Fibroblast of skin of abdomen (primary cell): Measurements from ENCODE around the gene GMDS.

ENCODE experiments used
- DNase-seq: peaks from one replicate; pipeline ENCODE4 v3.0.0-alpha.2; 2013

Gene GMDS

DNA sequence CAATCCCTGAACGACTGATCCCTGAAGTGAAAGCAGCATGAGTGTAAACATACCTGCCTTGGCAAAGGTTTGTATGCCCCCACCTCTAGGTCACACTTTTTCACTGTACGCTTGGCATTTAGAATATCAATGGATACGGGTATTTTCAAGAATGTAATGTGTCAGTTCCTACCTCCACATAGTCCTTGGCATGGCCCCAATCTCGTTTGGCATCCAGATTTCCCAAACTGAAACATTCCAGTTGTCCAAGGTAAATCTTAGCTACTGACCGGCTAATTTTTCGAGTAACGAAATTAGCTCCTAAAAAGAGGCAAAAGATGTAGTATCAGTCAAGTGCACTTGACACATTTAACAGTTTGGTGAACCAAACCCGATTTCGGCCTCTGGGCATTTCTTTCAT lies 315.5 kb downstream of the GMDS start:
- DNase-seq, result no peak

DNA sequence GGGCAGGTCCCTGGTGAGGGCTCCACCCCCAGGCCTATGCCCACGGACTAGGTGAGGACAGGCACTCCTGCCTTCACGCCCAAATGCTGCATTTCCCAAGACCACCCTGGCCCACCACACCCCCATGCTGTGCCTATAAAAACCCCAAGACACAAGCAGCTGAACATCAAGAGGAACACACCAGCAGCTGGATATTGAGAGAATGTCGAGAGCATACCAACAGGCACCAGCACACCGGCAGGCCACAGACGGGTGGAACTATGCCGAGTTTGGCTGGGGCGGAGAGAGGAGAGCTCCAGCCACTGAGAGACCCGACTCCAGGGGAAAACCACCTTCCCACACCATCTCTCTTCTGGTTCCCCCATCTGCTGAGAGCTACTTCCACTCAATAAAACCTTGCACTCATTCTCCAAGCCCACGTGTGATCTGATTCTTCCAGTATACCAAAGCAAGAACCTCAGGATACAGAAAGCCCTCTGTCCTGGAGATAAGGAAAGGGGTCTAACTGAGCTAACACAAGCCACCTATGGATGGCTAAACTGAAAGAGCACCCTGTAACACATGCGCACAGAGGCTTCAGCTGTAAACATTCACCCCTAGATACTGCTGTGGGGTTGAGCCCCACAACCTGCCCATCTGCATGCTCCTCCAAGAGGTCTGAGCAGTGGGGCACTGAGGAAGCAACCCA lies 319.5 kb downstream of the GMDS start:
- no peak for DNase-seq

DNA sequence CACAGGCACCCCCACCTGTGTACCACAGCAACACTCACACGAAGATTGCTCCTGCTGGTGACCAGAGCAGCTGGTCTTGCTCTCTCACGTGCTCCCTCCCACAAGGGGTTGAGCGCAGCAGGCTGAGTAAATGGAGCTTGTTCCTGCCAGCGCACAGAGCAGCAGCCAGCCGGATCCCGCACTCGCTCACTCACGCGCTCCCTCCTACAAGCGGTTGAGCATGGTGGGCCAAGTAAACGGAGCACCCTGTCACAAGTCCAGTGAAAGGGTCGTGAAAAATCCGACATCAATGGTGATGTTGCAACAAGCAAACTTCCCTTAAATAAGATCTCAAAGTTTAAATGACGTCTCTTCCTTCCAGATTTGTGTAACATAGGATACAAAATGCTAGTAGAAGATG lies 322.0 kb downstream of the GMDS start:
- no peak for DNase-seq

DNA sequence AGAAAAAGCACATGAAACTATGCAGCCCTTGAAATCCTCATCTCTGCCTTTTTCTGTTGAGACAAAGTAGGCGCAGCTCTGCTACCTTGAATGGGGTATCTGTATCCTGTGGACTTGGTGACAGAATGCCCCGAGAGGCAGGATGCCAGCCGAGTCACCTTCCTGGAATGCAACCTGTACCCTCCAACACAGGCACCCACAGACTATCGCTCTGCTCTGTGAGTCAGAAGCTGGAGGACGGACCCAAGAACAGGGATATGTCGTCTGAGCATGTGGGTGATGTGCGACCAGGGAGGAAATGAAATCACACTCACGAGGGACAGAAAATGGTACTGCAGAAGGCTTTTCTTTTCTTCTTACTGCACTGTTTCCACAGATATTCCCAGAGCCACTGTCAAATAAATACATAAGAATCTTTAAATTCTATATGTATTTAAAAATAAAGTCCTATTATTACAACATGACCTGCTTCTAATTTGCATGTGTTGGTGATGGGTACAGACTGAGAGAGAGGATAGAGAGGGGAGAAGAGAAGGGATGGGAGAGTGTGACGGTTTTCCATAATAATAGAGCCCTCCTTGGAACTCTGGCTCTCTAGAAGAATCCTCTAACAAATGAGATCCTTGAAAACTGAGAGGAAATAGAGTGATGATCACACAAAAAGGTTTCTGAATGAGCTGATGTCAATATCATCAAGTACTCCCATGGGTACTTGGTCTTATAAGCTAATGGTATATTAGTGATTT lies 327.6 kb downstream of the GMDS start:
- DNase-seq, result peak; percentile 74

DNA sequence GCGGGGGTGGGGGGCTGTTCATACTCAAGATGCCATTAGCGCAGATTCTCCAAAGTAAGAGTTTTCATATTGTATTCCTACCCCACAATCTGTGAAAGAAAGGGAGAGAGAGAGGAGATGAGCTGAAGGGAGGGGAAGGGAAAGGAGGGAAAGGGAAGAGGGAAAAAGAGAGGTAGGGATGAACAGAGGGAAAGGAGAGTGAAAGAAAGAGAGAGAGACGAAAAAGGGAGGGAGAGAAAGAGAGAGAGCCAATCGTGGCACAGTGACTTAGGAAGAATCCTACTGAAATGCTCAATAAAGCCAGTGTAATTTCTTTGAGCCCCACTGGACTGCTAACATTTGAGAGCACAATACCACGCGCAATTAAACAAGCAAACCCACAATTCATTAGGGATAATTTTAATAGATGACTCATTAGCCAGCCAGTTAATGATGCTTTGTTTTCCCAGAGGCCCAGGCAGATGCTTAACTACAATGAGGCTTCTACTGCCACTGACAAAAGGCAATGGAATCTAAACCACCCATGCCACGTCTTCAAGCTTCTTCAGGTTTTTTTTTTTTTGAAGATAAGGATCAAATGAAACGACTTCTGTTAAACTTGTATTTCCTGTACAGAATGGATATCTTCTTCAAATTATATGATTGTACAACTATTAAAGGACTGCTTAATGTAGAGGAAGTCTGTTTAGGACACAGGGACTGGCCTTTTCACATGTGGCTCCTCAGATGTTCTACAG lies 328.9 kb downstream of the GMDS start:
- peak; percentile 88 for DNase-seq

GRCh38 chr6:1915226-1915625 lies 330.2 kb downstream of the GMDS start:
- DNase-seq, result no peak

DNA sequence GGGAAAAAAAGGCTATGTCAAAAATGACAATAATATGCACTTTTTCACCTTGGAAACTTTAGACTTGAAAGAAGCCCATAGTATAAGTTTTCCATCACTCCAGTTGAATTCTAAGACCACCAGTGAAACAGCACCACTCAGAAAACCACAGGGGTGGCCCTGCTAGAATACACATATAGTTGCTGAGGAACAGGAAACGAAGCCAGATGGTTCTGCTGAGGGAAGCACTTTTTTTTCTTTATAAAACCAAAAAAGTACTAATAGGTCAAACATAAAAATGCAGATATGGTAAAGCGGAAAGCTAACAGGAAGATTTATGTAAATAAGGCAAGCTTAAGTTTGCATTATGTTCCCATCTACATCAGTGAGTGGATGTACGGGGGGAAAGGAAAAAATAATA lies 331.8 kb downstream of the GMDS start:
- DNase-seq, result no peak

DNA sequence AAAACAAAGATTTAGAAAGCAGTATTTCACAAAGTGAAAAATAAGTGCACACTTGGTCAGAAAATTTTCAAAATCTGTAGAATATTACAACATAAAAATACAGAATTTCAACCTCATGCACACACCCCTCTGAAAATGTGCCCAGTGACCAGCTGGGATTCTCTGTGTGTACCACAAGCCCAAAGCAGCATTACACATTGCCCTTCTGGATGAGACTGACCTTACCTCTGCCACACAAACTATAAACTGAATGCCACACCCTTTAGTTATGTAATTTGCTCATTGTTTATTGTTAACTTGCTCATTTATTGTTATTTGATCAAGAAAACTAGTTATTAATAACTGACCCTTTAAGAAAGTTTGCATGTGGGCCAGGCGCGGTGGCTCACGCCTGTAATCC lies 332.7 kb downstream of the GMDS start:
- no peak for DNase-seq

DNA sequence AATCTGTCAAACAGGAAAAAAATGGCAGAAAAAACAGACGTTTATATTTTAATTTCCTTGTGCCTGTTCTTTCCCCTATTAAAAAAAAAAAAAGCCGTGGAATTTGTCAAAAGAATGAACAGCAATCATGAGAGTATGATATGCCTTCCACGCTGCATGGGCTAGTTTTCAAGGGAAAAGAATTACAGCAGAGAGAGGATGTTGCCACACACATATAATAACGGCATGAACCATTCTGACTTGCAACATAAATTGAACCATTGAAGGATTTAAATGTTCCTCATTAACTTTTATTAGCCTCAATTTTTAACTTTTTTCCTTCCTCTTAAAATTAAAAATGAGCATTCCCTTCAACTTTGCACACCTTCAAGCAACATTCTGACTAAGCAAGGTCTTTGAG lies 333.9 kb downstream of the GMDS start:
- peak; percentile 22 for DNase-seq

- DNase-seq, result no peak
Observed at GRCh38 chr6:1910621-1911407, 334.6 kb downstream of the GMDS start.

- no peak for DNase-seq
Observed at GRCh38 chr6:1908784-1909183, 336.6 kb downstream of the GMDS start.

DNA sequence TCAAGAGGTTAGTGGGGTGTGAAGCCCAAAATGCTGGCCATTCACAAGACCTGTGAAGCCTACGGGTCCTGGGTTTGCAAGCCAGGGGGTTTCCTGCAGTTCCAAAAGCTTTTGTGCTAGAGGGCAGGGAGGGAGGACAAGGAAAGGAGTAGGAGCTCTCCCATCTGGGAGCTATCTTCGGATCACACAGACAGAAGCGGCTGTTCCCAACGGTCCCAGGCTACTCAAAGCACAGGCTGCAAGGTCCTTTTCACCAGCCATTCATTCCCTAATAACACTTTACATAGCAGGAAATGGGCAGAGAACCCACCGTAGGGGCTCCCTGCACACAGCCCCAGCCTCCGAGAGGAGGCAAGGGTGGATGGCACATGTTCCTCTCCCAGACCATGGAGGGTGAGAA lies 338.8 kb downstream of the GMDS start:
- DNase-seq, result no peak

- no peak for DNase-seq
Observed at GRCh38 chr6:1906014-1906413, 339.4 kb downstream of the GMDS start.

- no peak for DNase-seq
Observed at GRCh38 chr6:1904898-1905297, 340.5 kb downstream of the GMDS start.

- no peak for DNase-seq
Observed at GRCh38 chr6:1904466-1904799, 341.0 kb downstream of the GMDS start.

DNA sequence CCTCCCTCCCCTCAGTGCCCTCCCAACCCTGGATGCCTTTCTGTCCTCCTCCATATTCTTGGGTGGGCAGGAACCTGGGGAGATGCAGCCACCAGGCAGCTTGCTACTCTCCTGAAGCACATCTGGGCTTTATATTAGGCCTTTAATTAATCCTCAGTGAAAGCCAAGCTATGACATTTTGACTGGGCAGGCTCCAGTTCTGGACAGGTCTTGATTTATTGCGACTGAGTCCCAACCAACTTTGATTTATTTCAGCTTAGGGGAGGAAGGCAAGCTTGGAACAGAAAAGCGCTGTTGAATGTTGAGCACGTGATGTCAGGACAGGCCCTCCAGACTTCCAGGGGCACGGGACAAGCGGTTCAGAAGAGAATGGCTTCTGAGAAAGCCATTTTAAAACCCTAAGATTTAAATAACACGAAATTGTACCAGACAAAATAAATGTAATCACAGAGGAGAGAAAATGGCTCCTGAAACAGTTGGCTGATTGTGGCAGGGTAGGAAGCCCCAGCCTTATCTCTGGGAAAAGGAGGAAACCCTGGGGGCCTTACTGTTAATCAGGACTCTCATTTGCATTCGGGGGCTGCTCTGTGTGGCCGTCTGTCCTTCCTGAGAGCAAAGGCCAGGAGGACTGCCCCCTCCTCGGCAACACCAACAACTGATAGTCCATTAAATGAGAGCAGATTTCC lies 341.5 kb downstream of the GMDS start:
- peak; percentile 22 for DNase-seq

- peak; percentile 24 for DNase-seq
Observed at GRCh38 chr6:1901556-1901955, 343.8 kb downstream of the GMDS start.

- no peak for DNase-seq
Observed at GRCh38 chr6:1896897-1897296, 348.5 kb downstream of the GMDS start.

- no peak for DNase-seq
Observed at GRCh38 chr6:1895721-1896120, 349.7 kb downstream of the GMDS start.

GRCh38 chr6:1894954-1895353 lies 350.5 kb downstream of the GMDS start:
- no peak for DNase-seq

- no peak for DNase-seq
Observed at GRCh38 chr6:1893470-1894130, 351.8 kb downstream of the GMDS start.

DNA sequence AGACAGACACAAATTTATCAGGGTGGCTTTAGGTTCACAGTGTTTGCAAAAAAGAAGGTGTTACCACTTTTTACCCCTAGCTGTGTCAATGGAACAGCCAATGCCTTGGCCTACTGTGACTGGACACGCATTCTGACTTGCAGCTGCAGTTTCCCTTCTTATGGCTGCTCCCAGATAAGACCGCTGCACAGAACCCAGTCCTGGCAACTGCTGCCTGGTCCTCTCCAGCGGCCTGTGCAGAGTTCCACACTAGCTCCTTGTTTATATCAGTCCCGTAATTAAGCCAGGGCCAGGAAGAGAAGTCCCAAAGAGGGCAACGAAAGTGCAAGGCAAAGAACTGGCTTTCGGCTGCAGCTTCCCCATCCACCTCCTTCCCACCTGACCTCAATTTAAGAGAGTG lies 352.7 kb downstream of the GMDS start:
- DNase-seq, result no peak
